Measurements from ENCODE around the gene FYN.
A peak's percentile ranks its signal among the peaks of the same experiment; 100 is the strongest.

The FYN gene

GRCh38 chr6:111673937-111674336 lies 199.3 kb downstream of the FYN start:
- DNase-seq: no peak

- no peak for DNase-seq
Observed at GRCh38 chr6:111673532-111673931, 199.7 kb downstream of the FYN start.

- DNase-seq: no peak
Observed at GRCh38 chr6:111672761-111673450, 200.3 kb downstream of the FYN start.

GRCh38 chr6:111669326-111669725 lies 203.9 kb downstream of the FYN start:
- DNase-seq: no peak

GRCh38 chr6:111668410-111668809 lies 204.8 kb downstream of the FYN start:
- DNase-seq: no peak

- no peak for DNase-seq
Observed at GRCh38 chr6:111667931-111668330, 205.3 kb downstream of the FYN start.

- peak; percentile 29 for DNase-seq
Observed at GRCh38 chr6:111666847-111667246, 206.4 kb downstream of the FYN start.

GRCh38 chr6:111664565-111665030 lies 208.7 kb downstream of the FYN start:
- no peak for DNase-seq

GRCh38 chr6:111663692-111664564 lies 209.3 kb downstream of the FYN start:
- no peak for DNase-seq

GRCh38 chr6:111662794-111663593 lies 210.3 kb downstream of the FYN start:
- DNase-seq: peak; percentile 79

- DNase-seq: no peak
Observed at GRCh38 chr6:111662072-111662793, 211.0 kb downstream of the FYN start.

GRCh38 chr6:111661541-111662061 lies 211.7 kb downstream of the FYN start:
- DNase-seq: no peak

GRCh38 chr6:111660531-111660930 lies 212.7 kb downstream of the FYN start:
- no peak for DNase-seq

- no peak for DNase-seq
Observed at GRCh38 chr6:111658462-111659154, 214.6 kb downstream of the FYN start.

- no peak for DNase-seq
Observed at GRCh38 chr6:111657146-111657545, 216.1 kb downstream of the FYN start.

GRCh38 chr6:111653979-111654378 lies 219.3 kb downstream of the FYN start:
- DNase-seq: no peak

- no peak for DNase-seq
Observed at GRCh38 chr6:111653434-111653833, 219.8 kb downstream of the FYN start.

- DNase-seq: no peak
Observed at GRCh38 chr6:111652156-111652555, 221.1 kb downstream of the FYN start.

- no peak for DNase-seq
Observed at GRCh38 chr6:111651185-111652034, 221.8 kb downstream of the FYN start.

- no peak for DNase-seq
Observed at GRCh38 chr6:111650049-111650448, 223.2 kb downstream of the FYN start.

GRCh38 chr6:111648100-111648499 lies 225.2 kb downstream of the FYN start:
- DNase-seq: no peak

All from MV-4-11 (cell line).